ENCODE results near the gene EFEMP1. TPM values are rescaled to one million over a fixed set of nuclear protein-coding genes. Genes with fewer than 3 reads are reported as not detected.

Gene EFEMP1
- total and polyA plus RNA-seq, 9 of the 15 experiments (the other 6 are each of a cell fraction or from before 2014, with no cell fraction given), result 0.05 to 6.2 (median 0.22) TPM

DNA sequence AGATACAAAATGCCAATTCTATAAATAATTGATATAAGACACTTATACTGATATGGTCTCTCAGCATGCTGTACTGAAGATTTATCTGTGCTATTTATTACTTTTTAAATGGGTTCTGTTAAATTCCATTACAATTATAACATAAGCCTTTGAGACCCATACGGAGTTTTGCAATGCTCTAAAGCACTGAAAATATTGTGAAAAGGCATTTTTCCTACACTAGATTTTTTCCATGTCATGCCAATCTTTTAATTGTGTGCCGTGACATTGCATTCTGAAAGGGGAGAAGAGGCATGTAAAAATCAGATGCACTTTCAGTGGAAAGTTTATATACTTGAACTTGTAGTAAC, 46.5 kb downstream of the EFEMP1 start:
- Histone ChIP-seq H3K27me3 (ENCODE audit: control insufficient read depth in 2 of 2, insufficient read depth in 2 of 2, low read length in 2 of 2) (peaks cover 0 to 5% of the 10 kb centered on the region in 2 experiments; a peak in 1 of 5 replicates), H3K9me1 (ENCODE audit: control insufficient read depth, insufficient read depth, low read length) (no peaks in the 10 kb centered on the region), H3K4me2 (ENCODE audit: insufficient read depth, low read length) (no peak overlapping the region), H3K27ac (ENCODE audit: extremely low read depth, low read depth, low read length) (no peak overlapping the region), H3K4me1 (replicated peaks in 1 of 2; ENCODE audit: control insufficient read depth in 2 of 2, insufficient read depth in 2 of 2, low read length in 2 of 2) (no peaks in the 10 kb centered on the region), H4K20me1 (replicated peaks; ENCODE audit: control insufficient read depth, insufficient read depth, low read length) (no peaks in the 10 kb centered on the region), H3K9ac (ENCODE audit: insufficient read depth in 1 of 2, low read depth in 2 of 2, low read length in 2 of 2) (no peak overlapping the region), H3K36me3 (ENCODE audit: control insufficient read depth, insufficient read depth, low read length) (no peaks in the 10 kb centered on the region), H3K4me3 (no peak overlapping the region), H3K9me3 (replicated peaks; ENCODE audit: control insufficient read depth, insufficient read depth, low read depth, low read length) (no peaks in the 10 kb centered on the region), H2AFZ (ENCODE audit: low read depth, low read length) (no peak overlapping the region), H3K79me2 (ENCODE audit: control insufficient read depth, insufficient read depth, low read length) (no peaks in the 10 kb centered on the region)
- ChIA-PET POLR2A (interaction anchor here (0.8 kb wide), 1 partner anchor 379 kb away, joined by 3 read pairs; no protein-coding TSS in a partner anchor), CTCF (ENCODE audit: low intra/inter-chr PET ratio) (no interaction called here)
- ATAC-seq, result no peak
- no peak for TF ChIP-seq GATAD2B (IDR thresholded peaks at IDR 0.05; ENCODE audit: borderline replicate concordance)
- TF ChIP-seq, protein P1, sequence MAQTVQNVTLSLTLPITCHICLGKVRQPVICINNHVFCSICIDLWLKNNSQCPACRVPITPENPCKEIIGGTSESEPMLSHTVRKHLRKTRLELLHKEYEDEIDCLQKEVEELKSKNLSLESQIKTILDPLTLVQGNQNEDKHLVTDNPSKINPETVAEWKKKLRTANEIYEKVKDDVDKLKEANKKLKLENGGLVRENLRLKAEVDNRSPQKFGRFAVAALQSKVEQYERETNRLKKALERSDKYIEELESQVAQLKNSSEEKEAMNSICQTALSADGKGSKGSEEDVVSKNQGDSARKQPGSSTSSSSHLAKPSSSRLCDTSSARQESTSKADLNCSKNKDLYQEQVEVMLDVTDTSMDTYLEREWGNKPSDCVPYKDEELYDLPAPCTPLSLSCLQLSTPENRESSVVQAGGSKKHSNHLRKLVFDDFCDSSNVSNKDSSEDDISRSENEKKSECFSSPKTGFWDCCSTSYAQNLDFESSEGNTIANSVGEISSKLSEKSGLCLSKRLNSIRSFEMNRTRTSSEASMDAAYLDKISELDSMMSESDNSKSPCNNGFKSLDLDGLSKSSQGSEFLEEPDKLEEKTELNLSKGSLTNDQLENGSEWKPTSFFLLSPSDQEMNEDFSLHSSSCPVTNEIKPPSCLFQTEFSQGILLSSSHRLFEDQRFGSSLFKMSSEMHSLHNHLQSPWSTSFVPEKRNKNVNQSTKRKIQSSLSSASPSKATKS (CRISPR knock-in tag; IDR thresholded peaks at IDR 0.05), result no peak
- no peak for TF ChIP-seq EGR1 (conservative IDR thresholded peaks at IDR 0.05)
- no peak for TF ChIP-seq THRAP3 (IDR thresholded peaks at IDR 0.05; ENCODE audit: borderline replicate concordance)
- TF ChIP-seq, protein P2, sequence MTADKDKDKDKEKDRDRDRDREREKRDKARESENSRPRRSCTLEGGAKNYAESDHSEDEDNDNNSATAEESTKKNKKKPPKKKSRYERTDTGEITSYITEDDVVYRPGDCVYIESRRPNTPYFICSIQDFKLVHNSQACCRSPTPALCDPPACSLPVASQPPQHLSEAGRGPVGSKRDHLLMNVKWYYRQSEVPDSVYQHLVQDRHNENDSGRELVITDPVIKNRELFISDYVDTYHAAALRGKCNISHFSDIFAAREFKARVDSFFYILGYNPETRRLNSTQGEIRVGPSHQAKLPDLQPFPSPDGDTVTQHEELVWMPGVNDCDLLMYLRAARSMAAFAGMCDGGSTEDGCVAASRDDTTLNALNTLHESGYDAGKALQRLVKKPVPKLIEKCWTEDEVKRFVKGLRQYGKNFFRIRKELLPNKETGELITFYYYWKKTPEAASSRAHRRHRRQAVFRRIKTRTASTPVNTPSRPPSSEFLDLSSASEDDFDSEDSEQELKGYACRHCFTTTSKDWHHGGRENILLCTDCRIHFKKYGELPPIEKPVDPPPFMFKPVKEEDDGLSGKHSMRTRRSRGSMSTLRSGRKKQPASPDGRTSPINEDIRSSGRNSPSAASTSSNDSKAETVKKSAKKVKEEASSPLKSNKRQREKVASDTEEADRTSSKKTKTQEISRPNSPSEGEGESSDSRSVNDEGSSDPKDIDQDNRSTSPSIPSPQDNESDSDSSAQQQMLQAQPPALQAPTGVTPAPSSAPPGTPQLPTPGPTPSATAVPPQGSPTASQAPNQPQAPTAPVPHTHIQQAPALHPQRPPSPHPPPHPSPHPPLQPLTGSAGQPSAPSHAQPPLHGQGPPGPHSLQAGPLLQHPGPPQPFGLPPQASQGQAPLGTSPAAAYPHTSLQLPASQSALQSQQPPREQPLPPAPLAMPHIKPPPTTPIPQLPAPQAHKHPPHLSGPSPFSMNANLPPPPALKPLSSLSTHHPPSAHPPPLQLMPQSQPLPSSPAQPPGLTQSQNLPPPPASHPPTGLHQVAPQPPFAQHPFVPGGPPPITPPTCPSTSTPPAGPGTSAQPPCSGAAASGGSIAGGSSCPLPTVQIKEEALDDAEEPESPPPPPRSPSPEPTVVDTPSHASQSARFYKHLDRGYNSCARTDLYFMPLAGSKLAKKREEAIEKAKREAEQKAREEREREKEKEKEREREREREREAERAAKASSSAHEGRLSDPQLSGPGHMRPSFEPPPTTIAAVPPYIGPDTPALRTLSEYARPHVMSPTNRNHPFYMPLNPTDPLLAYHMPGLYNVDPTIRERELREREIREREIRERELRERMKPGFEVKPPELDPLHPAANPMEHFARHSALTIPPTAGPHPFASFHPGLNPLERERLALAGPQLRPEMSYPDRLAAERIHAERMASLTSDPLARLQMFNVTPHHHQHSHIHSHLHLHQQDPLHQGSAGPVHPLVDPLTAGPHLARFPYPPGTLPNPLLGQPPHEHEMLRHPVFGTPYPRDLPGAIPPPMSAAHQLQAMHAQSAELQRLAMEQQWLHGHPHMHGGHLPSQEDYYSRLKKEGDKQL (CRISPR knock-in tag; IDR thresholded peaks at IDR 0.05; ENCODE audit: borderline replicate concordance), result no peak
- no peak for DNase-seq (ENCODE audit: extremely low read depth in 1 of 4, low spot score in 3 of 4)
- no peak for FAIRE-seq
- no TSS peak for BruUV-seq (replicated peaks)
- WGBS (ENCODE audit: insufficient coverage, low coverage, missing lambda C conversion rate), result 0% methylated on average over 2 of the region's 2 CpGs
- intact Hi-C loops (cut with micrococcal nuclease) (loop anchor here (10.0 kb wide), 1 partner anchor 162 kb away; no protein-coding TSS in a partner anchor), in situ Hi-C loops (cut with MboI) (no loop called here)

Data from K562 (cell line).